ENCODE measurements around the gene PCDHB7. TPM values are rescaled to one million over a fixed set of nuclear protein-coding genes. Genes with fewer than 3 reads are reported as not detected.
"Not testable (repeated sequence)": the region's sequence is repeated elsewhere in the genome, so short reads cannot be mapped to it uniquely, and the experiment has no call there.

PCDHB7 gene
- total RNA-seq, 4 donors from 2014 or later, result 0.51 to 8.0 (median 5.7) TPM

DNA sequence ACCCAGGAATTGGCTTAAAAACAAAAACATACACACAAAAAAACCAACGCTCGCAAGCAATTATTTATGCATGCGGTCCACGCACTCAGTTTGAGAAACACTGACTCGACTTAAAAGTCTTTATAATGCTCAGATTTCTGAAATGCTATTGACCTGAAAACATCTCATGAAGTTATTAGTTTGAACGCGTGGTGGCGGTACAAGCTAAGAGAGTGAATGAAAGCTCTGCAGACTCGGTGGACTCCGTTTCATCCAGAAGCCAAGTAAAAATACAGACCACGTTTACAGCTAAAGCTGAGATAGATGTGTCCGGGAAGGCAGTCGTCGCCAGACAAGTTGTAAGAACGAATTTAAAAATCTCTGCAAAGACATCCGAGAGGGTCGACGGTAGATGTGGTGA, 22.6 kb upstream of the PCDHB7 start, which contains the start of gene PCDHB6:
TSS of gene PCDHB6 (plus strand) at position 246 of the 400 bp plus-strand sequence. CDS start 201 bp downstream, outside the sequence.
- H3K9me3 ChIP-seq, result peaks cover 0 to 44% of the 10 kb centered on the region in 2 donors
- DNase-seq, result no peak
- no peaks in the 10 kb centered on the region for H3K36me3 ChIP-seq
- no peak within 1 kb of the TSS for H3K27ac ChIP-seq
- intact Hi-C loops (cut with DNase I; ENCODE audit: low total_unique reads), result no loop called here
- no peaks in the 10 kb centered on the region for H3K27me3 ChIP-seq
- no peak within 1 kb of the TSS for H3K4me3 ChIP-seq
- TF ChIP-seq, protein P1, sequence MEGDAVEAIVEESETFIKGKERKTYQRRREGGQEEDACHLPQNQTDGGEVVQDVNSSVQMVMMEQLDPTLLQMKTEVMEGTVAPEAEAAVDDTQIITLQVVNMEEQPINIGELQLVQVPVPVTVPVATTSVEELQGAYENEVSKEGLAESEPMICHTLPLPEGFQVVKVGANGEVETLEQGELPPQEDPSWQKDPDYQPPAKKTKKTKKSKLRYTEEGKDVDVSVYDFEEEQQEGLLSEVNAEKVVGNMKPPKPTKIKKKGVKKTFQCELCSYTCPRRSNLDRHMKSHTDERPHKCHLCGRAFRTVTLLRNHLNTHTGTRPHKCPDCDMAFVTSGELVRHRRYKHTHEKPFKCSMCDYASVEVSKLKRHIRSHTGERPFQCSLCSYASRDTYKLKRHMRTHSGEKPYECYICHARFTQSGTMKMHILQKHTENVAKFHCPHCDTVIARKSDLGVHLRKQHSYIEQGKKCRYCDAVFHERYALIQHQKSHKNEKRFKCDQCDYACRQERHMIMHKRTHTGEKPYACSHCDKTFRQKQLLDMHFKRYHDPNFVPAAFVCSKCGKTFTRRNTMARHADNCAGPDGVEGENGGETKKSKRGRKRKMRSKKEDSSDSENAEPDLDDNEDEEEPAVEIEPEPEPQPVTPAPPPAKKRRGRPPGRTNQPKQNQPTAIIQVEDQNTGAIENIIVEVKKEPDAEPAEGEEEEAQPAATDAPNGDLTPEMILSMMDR (IDR thresholded peaks at IDR 0.05), result no peak
- TF ChIP-seq POLR2A (IDR thresholded peaks at IDR 0.05), result no peak
- H3K4me1 ChIP-seq, result no peaks in the 10 kb centered on the region

DNA sequence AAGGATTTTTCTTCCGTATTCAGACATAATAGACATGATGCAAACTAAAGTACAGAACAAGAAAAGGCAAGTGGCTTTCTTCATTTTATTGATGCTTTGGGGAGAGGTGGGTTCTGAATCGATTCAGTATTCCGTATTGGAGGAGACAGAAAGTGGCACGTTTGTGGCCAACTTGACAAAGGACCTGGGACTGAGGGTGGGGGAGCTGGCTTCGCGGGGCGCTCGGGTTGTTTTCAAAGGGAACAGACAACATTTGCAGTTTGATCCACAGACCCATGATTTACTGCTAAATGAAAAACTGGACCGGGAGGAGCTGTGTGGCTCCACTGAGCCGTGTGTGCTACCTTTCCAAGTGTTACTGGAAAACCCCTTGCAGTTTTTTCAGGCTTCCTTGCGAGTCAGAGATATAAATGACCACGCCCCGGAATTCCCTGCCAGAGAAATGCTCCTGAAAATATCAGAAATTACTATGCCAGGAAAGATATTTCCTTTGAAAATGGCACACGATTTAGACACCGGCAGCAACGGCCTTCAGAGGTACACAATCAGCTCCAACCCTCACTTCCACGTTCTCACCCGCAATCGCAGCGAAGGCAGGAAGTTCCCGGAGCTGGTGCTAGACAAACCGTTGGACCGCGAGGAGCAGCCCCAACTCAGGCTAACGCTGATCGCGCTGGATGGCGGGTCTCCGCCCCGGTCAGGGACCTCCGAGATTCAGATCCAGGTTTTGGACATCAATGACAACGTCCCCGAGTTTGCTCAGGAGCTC, 22.0 kb upstream of the PCDHB7 start:
- Histone ChIP-seq H3K36me3 (no peaks in the 10 kb centered on the region), H3K4me1 (no peaks in the 10 kb centered on the region), H3K9me3 (peaks cover 0 to 40% of the 10 kb centered on the region in 2 donors), H3K27me3 (no peaks in the 10 kb centered on the region), H3K27ac (no peak overlapping the region), H3K4me3 (no peak overlapping the region)
- intact Hi-C loops (cut with DNase I; ENCODE audit: low total_unique reads), result no loop called here
- no peak for TF ChIP-seq POLR2A (IDR thresholded peaks at IDR 0.05)
- TF ChIP-seq, protein P1 (IDR thresholded peaks at IDR 0.05), result no peak
- no peak for DNase-seq

DNA sequence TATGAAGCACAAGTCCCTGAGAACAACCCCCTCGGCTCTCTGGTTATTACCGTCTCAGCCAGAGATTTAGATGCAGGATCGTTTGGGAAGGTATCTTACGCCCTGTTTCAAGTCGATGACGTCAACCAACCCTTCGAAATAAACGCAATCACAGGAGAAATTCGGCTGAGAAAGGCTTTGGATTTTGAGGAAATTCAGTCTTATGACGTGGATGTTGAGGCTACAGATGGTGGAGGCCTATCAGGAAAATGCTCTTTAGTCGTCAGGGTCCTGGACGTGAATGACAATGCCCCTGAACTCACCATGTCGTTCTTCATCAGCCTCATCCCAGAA, 21.5 kb upstream of the PCDHB7 start:
- peaks cover 0 to 41% of the 10 kb centered on the region in 2 donors for H3K9me3 ChIP-seq

DNA sequence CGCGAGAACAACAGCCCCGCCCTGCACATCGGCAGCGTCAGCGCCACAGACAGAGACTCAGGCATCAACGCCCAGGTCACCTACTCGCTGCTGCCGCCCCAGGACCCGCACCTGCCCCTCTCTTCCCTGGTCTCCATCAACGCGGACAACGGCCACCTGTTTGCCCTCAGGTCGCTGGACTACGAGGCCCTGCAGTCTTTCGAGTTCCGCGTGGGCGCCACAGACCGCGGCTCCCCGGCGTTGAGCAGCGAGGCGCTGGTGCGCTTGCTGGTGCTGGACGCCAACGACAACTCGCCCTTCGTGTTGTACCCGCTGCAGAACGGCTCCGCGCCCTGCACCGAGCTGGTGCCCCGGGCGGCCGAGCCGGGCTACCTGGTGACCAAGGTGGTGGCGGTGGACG, 20.8 kb upstream of the PCDHB7 start:
- DNase-seq; H3K4me1 ChIP-seq; H3K4me3 ChIP-seq; H3K27me3 ChIP-seq; intact Hi-C loops (cut with DNase I; ENCODE audit: low total_unique reads); H3K27ac ChIP-seq; H3K36me3 ChIP-seq: not testable (repeated sequence)
- peaks cover 0 to 47% of the 10 kb centered on the region in 2 donors for H3K9me3 ChIP-seq

More for the DNA sequence above, 21.5 kb upstream of the PCDHB7 start:
- Histone ChIP-seq H3K27ac (no peak overlapping the region), H3K4me3 (no peak overlapping the region), H3K36me3 (no peaks in the 10 kb centered on the region), H3K27me3 (no peaks in the 10 kb centered on the region), H3K4me1 (no peaks in the 10 kb centered on the region)
- TF ChIP-seq, protein P1 (IDR thresholded peaks at IDR 0.05), result no peak
- no peak for DNase-seq
- intact Hi-C loops (cut with DNase I; ENCODE audit: low total_unique reads), result no loop called here

DNA sequence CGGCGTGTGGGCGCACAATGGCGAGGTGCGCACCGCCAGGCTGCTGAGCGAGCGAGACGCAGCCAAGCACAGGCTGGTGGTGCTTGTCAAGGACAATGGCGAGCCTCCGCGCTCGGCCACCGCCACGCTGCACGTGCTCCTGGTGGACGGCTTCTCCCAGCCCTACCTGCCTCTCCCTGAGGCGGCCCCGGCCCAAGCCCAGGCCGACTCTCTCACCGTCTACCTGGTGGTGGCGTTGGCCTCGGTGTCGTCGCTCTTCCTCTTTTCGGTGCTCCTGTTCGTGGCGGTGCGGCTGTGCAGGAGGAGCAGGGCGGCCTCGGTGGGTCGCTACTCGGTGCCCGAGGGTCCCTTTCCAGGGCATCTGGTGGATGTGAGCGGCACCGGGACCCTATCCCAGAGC, 20.3 kb upstream of the PCDHB7 start:
- H3K27me3 ChIP-seq; H3K4me1 ChIP-seq; H3K4me3 ChIP-seq; DNase-seq; H3K36me3 ChIP-seq; H3K27ac ChIP-seq; intact Hi-C loops (cut with DNase I; ENCODE audit: low total_unique reads): not testable (repeated sequence)
- H3K9me3 ChIP-seq, result peaks cover 0 to 51% of the 10 kb centered on the region in 2 donors

DNA sequence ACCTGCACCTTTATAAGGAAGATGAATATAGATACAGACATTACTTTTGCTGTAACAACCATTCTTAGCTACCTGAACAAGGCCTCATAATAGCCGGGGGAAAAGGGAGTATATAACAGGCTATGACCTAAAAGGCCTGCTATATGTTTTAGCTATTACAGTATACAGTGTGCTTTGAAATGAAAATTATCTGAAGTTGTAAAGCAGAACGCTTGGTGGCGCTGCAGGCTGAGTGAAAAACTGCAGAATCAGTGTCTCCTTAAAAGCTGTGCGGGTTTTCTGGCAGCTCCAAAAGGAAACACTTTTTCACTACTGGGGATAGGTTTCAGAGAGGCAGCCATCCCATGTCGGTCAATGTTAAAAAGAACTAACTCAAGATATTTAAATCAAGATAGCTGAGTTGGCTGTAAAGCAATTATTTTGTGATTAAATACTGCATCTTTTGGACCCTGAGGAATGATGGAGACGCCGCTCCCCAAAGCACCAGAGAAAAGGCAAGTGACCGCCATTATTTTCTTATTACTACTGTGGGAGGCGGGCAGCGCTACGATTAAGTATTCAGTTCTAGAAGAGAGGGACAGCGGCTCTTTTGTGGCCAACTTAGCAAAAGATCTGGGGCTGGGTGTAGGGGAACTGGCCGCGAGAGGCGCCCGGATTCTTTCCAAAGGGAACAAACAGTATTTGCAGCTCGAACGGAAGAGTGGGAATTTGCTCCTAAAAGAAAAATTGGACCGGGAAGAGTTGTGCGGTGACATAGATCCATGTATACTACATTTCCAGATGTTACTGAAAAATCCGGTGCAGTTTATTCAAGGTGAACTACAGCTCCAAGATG, 16.7 kb upstream of the PCDHB7 start:
- peaks cover 0 to 53% of the 10 kb centered on the region in 2 donors for H3K9me3 ChIP-seq
- no peaks in the 10 kb centered on the region for H3K36me3 ChIP-seq
- no peak for TF ChIP-seq POLR2A (IDR thresholded peaks at IDR 0.05)
- TF ChIP-seq, protein P1 (IDR thresholded peaks at IDR 0.05), result no peak
- DNase-seq, result no peak
- H3K27me3 ChIP-seq, result no peaks in the 10 kb centered on the region
- H3K27ac ChIP-seq, result no peak overlapping the region
- intact Hi-C loops (cut with DNase I; ENCODE audit: low total_unique reads), result no loop called here
- no peaks in the 10 kb centered on the region for H3K4me1 ChIP-seq
- H3K4me3 ChIP-seq, result no peak overlapping the region

DNA sequence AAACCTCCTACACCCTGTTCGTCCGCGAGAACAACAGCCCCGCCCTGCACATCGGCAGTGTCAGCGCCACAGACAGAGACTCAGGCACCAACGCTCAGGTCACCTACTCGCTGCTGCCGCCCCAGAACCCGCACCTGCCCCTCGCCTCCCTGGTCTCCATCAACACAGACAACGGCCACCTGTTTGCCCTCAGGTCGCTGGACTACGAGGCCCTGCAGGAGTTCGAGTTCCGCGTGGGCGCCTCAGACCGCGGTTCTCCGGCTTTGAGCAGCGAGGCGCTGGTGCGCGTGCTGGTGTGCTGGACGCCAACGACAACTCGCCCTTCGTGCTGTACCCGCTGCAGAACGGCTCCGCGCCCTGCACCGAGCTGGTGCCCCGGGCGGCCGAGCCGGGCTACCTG, 15.1 kb upstream of the PCDHB7 start:
- H3K27me3 ChIP-seq; DNase-seq; H3K27ac ChIP-seq; H3K36me3 ChIP-seq; intact Hi-C loops (cut with DNase I; ENCODE audit: low total_unique reads); H3K4me1 ChIP-seq; H3K4me3 ChIP-seq: not testable (repeated sequence)
- peaks cover 0 to 44% of the 10 kb centered on the region in 2 donors for H3K9me3 ChIP-seq

DNA sequence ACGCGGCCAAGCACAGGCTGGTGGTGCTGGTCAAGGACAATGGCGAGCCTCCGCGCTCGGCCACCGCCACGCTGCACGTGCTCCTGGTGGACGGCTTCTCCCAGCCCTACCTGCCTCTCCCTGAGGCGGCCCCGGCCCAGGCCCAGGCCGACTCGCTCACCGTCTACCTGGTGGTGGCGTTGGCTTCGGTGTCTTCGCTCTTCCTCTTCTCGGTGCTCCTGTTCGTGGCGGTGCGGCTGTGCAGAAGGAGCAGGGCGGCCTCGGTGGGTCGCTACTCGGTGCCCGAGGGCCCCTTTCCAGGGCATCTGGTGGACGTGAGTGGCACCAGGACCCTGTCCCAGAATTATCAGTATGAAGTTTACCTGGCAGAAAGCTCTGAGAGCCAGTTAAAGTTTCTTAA, 14.5 kb upstream of the PCDHB7 start:
- H3K36me3 ChIP-seq; intact Hi-C loops (cut with DNase I; ENCODE audit: low total_unique reads); H3K27ac ChIP-seq; DNase-seq; H3K4me3 ChIP-seq; H3K27me3 ChIP-seq; H3K4me1 ChIP-seq: not testable (repeated sequence)
- peaks cover 0 to 40% of the 10 kb centered on the region in 2 donors for H3K9me3 ChIP-seq
